Neural progenitor cell (in vitro differentiated cells): Measurements from ENCODE around the gene NRAS. TPM values are rescaled to one million over a fixed set of nuclear protein-coding genes. Genes with fewer than 3 reads are reported as not detected.

Source experiments
- DNase-seq: peaks from one replicate; pipeline ENCODE4 v3.0.0-alpha.2; 2016; ENCODE audit warnings: low spot score
- H2AFZ ChIP-seq: fragments of 200-600 bp; sonication (generic); replicated peaks from 2 replicates; pipeline ENCODE4 v1.6.1; 2016; ENCODE audit warnings: antibody characterized with exemption
- H3F3A ChIP-seq: fragments of 200-600 bp; sonication (generic); 2 replicates; pipeline ENCODE4 v1.6.1; 2016; ENCODE audit warnings: antibody characterized with exemption, low read depth
- H3K27ac ChIP-seq: fragments of 200-600 bp; sonication (generic); 2 replicates; pipeline ENCODE4 v1.5.1; 2016; ENCODE audit warnings: mild to moderate bottlenecking
- H3K27me3 ChIP-seq: fragments of 200-600 bp; sonication (generic); 2 replicates; pipeline ENCODE4 v1.6.1; 2016; ENCODE audit warnings: mild to moderate bottlenecking, moderate library complexity
- H3K36me3 ChIP-seq: fragments of 200-600 bp; sonication (generic); 2 replicates; pipeline ENCODE4 v1.5.1; 2016
- H3K4me1 ChIP-seq: fragments of 200-600 bp; sonication (generic); 2 replicates; pipeline ENCODE4 v1.6.1; 2016; ENCODE audit warnings: mixed run types
- H3K4me2 ChIP-seq: fragments of 200-600 bp; sonication (generic); 2 replicates; pipeline ENCODE4 v1.6.1; 2016
- H3K4me3 ChIP-seq: fragments of 200-600 bp; sonication (generic); 2 replicates; pipeline ENCODE4 v1.5.1; 2016
- H3K79me2 ChIP-seq: fragments of 200-600 bp; sonication (generic); 2 replicates; pipeline ENCODE4 v1.6.1; 2016; ENCODE audit warnings: low read depth
- H3K9ac ChIP-seq: fragments of 200-600 bp; sonication (generic); 2 replicates; pipeline ENCODE4 v1.6.1; 2016
- H3K9me3 ChIP-seq: fragments of 200-600 bp; sonication (generic); 2 replicates; pipeline ENCODE4 v1.5.1; 2016; ENCODE audit warnings: low read depth
- H4K20me1 ChIP-seq: fragments of 200-600 bp; sonication (generic); 2 replicates; pipeline ENCODE4 v1.6.1; 2016; ENCODE audit warnings: low read depth
- H3K27ac Mint-ChIP-seq: 3 replicates; pipeline ENCODE4 v1.8.0; 2021; ENCODE audit warnings: mixed read lengths
- H3K27me3 Mint-ChIP-seq: 2 replicates; pipeline ENCODE4 v1.8.0; 2022; ENCODE audit warnings: low read depth, mild to moderate bottlenecking, inconsistent platforms, moderate library complexity, mixed read lengths; ENCODE audit not compliant: insufficient read depth
- H3K36me3 Mint-ChIP-seq: 3 replicates; pipeline ENCODE4 v1.8.0; 2021; ENCODE audit warnings: mixed read lengths
- H3K4me1 Mint-ChIP-seq: 3 replicates; pipeline ENCODE4 v1.8.0; 2021; ENCODE audit warnings: mixed read lengths
- H3K4me3 Mint-ChIP-seq: 3 replicates; pipeline ENCODE4 v1.8.0; 2021; ENCODE audit warnings: mild to moderate bottlenecking, moderate library complexity, mixed read lengths
- H3K9me3 Mint-ChIP-seq: 3 replicates; pipeline ENCODE4 v1.8.0; 2020; ENCODE audit warnings: mixed read lengths
- CTCF ChIP-seq: fragments of 200-600 bp; sonication (generic); IDR thresholded peaks from 2 replicates; pipeline ENCODE4 v1.5.1; 2017; ENCODE audit warnings: antibody characterized with exemption, mild to moderate bottlenecking
- EZH2 ChIP-seq: fragments of 200-600 bp; sonication (generic); IDR thresholded peaks from 2 replicates; pipeline ENCODE4 v1.6.1; 2017; ENCODE audit warnings: antibody characterized with exemption, mild to moderate bottlenecking, moderate library complexity
- EZH2phosphoT487 ChIP-seq: fragments of 200-600 bp; sonication (generic); IDR thresholded peaks from 2 replicates; pipeline ENCODE4 v1.6.1; 2017; ENCODE audit warnings: antibody characterized with exemption
- total RNA-seq: library from RNA; depleted of rRNA; stranded (reverse); fragments of >200 nt; gene quantifications from 2 replicates; pipeline ENCODE4 v1.2.3, GENCODE V29; 2015; ENCODE audit warnings: low replicate concordance

Gene NRAS
- total RNA-seq, 1 donor from 2014 or later: 169 TPM

- H3K9me3 ChIP-seq: no peaks in the 10 kb centered on the region
- no peak for DNase-seq
- no peak overlapping the region for H3K27ac ChIP-seq
- peaks cover 46% of the 10 kb centered on the region for H3K36me3 Mint-ChIP-seq
- no peak overlapping the region for H2AFZ ChIP-seq
- peaks cover 46% of the 10 kb centered on the region for H4K20me1 ChIP-seq
- no peaks in the 10 kb centered on the region for H3K27me3 ChIP-seq
- no peak overlapping the region for H3K4me2 ChIP-seq
- peaks cover 49% of the 10 kb centered on the region for H3K36me3 ChIP-seq
- H3K4me3 ChIP-seq: no peak overlapping the region
- H3K4me1 ChIP-seq: no peaks in the 10 kb centered on the region
- no peak overlapping the region for H3K4me3 Mint-ChIP-seq
- H3F3A ChIP-seq: peaks cover 4% of the 10 kb centered on the region
- no peak overlapping the region for H3K9ac ChIP-seq
- TF ChIP-seq EZH2phosphoT487 (no peak), CTCF (no peak), EZH2 (no peak)
- H3K79me2 ChIP-seq: peaks cover 90% of the 10 kb centered on the region
- no peak overlapping the region for H3K27ac Mint-ChIP-seq
- H3K9me3 Mint-ChIP-seq: no peaks in the 10 kb centered on the region
- no peaks in the 10 kb centered on the region for H3K27me3 Mint-ChIP-seq
- no peaks in the 10 kb centered on the region for H3K4me1 Mint-ChIP-seq
Observed at GRCh38 chr1:114735479-114735878, 18.9 kb upstream of the NRAS start.

- Histone ChIP-seq H4K20me1 (peaks cover 38% of the 10 kb centered on the region), H2AFZ (no peak overlapping the region), H3K9ac (no peak overlapping the region), H3K9me3 (no peaks in the 10 kb centered on the region), H3K4me3 (no peak overlapping the region), H3K36me3 (peaks cover 58% of the 10 kb centered on the region), H3K27me3 (no peaks in the 10 kb centered on the region), H3K27ac (no peak overlapping the region), H3K4me2 (no peak overlapping the region), H3K79me2 (peaks cover 71% of the 10 kb centered on the region), H3K4me1 (no peaks in the 10 kb centered on the region), H3F3A (peaks cover 4% of the 10 kb centered on the region)
- Mint-ChIP-seq H3K36me3 (peaks cover 46% of the 10 kb centered on the region), H3K27me3 (no peaks in the 10 kb centered on the region), H3K4me1 (no peaks in the 10 kb centered on the region), H3K27ac (no peak overlapping the region), H3K4me3 (no peak overlapping the region), H3K9me3 (no peaks in the 10 kb centered on the region)
- TF ChIP-seq EZH2 (no peak), EZH2phosphoT487 (no peak), CTCF (no peak)
- DNase-seq: no peak
Observed at GRCh38 chr1:114729782-114730181, 13.2 kb upstream of the NRAS start.

- H3K9ac ChIP-seq: no peak overlapping the region
- Mint-ChIP-seq H3K9me3 (no peaks in the 10 kb centered on the region), H3K27me3 (no peaks in the 10 kb centered on the region), H3K36me3 (peaks cover 44% of the 10 kb centered on the region), H3K27ac (no peak overlapping the region), H3K4me3 (no peak overlapping the region), H3K4me1 (no peaks in the 10 kb centered on the region)
- H3K27me3 ChIP-seq: no peaks in the 10 kb centered on the region
- H4K20me1 ChIP-seq: peaks cover 38% of the 10 kb centered on the region
- H3K36me3 ChIP-seq: peaks cover 63% of the 10 kb centered on the region
- no peak overlapping the region for H3K27ac ChIP-seq
- H3K4me3 ChIP-seq: no peak overlapping the region
- no peaks in the 10 kb centered on the region for H3K4me1 ChIP-seq
- peaks cover 66% of the 10 kb centered on the region for H3K79me2 ChIP-seq
- H3K4me2 ChIP-seq: no peak overlapping the region
- TF ChIP-seq CTCF (no peak), EZH2 (no peak), EZH2phosphoT487 (no peak)
- H3K9me3 ChIP-seq: no peaks in the 10 kb centered on the region
- no peak overlapping the region for H2AFZ ChIP-seq
- peaks cover 4% of the 10 kb centered on the region for H3F3A ChIP-seq
- DNase-seq: no peak
Observed at GRCh38 chr1:114728553-114728952, 12.0 kb upstream of the NRAS start.
